HT1080 (cell line): Measurements from ENCODE around the gene ITGB3. TPM values are rescaled to one million over a fixed set of nuclear protein-coding genes. Genes with fewer than 3 reads are reported as not detected.

ENCODE experiments used
- DNase-seq: peaks from one replicate; pipeline ENCODE4 v3.0.0-alpha.2; 2015; ENCODE audit warnings: low read depth
- small RNA-seq: library from RNA; depleted of rRNA; stranded (forward); fragments of <200 nt; gene quantifications from one replicate; pipeline ENCODE3, GENCODE V24; 2014
- total RNA-seq: library from RNA; depleted of rRNA; stranded (reverse); fragments of >200 nt; shearing (Covaris generic); gene quantifications from 2 replicates; pipeline ENCODE4 v1.2.3, GENCODE V29; 2014; rRNA removed

ITGB3 gene
- total RNA-seq, 1 experiment from 2014 or later: 1.7 TPM

DNA sequence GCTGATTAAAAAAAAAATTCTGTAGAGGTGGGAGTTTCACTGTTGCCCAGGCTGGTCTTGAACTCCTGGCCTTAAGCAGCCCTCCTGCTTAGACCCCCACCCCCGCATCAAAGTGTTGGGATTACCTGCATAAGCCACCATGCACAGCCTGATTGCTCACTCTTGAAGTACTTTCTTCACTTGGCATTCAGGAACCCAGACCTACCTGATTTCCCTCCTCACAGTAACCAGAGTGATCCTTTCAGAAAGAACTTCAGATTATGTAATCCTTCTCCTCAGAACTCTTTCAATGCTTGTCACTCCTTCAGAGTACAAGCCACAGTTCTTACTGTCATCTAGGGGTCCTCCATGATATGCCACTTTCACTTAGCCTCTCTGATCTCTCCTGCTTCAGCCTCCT is 71.5 kb downstream of the ITGB3 start:
- DNase-seq: no peak

- no peak for DNase-seq
Measured at GRCh38 chr17:47330548-47330947, 76.9 kb downstream of the ITGB3 start.

DNA sequence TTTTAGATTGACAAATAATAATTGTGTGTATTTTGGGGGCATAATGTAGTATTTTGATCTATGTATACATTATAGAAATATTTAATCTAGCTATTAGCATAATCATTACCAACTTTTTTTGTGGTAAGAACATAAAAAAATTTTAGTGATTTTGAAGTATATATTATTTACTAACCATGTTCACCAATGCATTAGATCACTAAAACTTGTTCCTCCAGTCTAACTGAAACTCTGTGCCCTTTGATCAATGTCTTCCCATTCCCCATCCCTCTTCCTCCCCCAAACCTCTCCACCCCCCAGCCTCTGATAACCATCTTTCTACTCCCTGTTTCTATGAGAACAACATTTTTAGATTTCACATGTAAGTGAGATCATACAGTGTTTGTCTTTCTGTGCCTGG is 78.7 kb downstream of the ITGB3 start:
- no peak for DNase-seq

DNA sequence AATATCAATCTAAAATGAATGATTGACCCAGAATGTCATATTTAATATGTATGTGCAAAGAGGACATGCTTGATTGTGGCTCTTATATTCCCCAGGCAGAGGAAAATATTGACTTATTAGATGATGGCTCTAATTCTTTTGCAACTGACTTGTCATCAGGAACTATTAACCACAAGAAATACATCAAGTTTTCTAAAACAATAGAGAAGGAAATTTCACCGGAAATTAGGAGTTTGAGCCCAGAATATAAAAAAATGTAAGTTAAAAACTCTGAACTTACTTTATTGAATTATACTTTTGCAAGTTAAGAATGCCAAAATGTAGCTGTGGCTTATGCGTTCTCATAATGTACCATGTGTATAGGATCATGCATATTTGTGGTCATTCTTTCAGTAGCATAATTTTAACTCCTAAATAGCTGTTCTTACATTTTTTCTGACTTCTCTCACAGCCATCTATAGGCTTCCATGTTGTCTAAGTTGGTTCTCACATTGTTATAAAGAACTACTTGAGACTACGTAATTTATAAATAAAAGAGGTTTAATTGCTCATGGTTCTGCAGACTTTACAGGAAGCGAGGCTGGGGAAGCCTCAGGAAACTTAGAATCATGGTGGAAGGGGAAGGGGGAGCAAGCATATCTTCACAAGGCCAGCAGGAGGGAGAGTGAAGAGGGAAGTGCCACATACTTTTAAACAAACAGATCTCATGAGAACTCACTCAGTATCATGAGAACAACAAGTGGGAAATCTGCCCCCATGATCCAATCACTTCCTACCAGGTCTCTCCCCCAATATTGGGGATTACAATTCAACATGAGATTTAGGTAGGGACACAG is 81.7 kb downstream of the ITGB3 start:
- no peak for DNase-seq

DNA sequence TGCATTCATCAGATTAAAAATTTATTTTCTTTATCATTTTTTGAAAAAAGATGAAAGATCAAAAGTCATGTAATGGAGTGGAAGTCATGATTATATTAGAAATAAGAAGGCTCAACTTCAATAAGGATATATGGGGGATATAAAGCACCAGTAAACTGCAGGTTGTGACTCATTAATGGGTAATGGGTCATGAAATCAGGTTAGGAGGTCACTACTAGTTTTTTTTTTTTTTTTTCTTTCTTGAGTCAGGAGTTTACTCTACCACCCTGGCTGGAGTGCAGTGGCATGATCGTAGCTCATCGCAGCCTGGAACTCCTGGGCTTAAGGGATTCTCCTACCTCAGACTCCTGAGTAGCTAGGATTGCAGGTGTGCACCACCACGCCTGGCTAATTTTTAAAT is 84.4 kb downstream of the ITGB3 start:
- DNase-seq: no peak

- no peak for DNase-seq
Measured at GRCh38 chr17:47352848-47353247, 99.2 kb downstream of the ITGB3 start.

GRCh38 chr17:47358652-47359051 is 105.0 kb downstream of the ITGB3 start:
- no peak for DNase-seq

Small RNAs within 50 kb of the gene (small RNA-seq; reads per million reads assigned to genes)
- gene RNU7-186P: not detected

Other genes with a start within 250 kb of the ITGB3 start
- gene CDC27, start 64.5 kb upstream of the ITGB3 start, total RNA-seq: 72.5 and 132 TPM in 2 replicates
- not detected in 2 replicates for gene MYL4, start 44.5 kb upstream of the ITGB3 start, total RNA-seq
- not detected in 2 replicates for gene EFCAB13, start 70.1 kb downstream of the ITGB3 start, total RNA-seq